MG63 (cell line): ENCODE data around the gene HOXB9. TPM values are rescaled to one million over a fixed set of nuclear protein-coding genes. Genes with fewer than 3 reads are reported as not detected.

Experiments used
- DNase-seq: peaks from one replicate; pipeline ENCODE4 v3.0.0-alpha.2; 2020
- H3K27me3 ChIP-seq: fragments of 250-450 bp; sonication (Bioruptor Pico); 2 replicates; pipeline ENCODE4 v1.5.1; 2020; ENCODE audit warnings: mild to moderate bottlenecking, moderate library complexity
- H3K36me3 ChIP-seq: fragments of 250-450 bp; sonication (Bioruptor Pico); 2 replicates; pipeline ENCODE4 v1.5.1; 2020; ENCODE audit warnings: mild to moderate bottlenecking, moderate library complexity
- H3K4me3 ChIP-seq: fragments of 250-450 bp; sonication (Bioruptor Pico); 2 replicates; pipeline ENCODE4 v1.5.1; 2020; ENCODE audit warnings: mild to moderate bottlenecking, moderate library complexity
- H3K9me3 ChIP-seq: fragments of 250-450 bp; sonication (Bioruptor Pico); 2 replicates; pipeline ENCODE4 v1.5.1; 2020; ENCODE audit warnings: mild to moderate bottlenecking, moderate library complexity
- total RNA-seq: library from RNA; depleted of rRNA; stranded (reverse); fragments of >200 nt; shearing (Covaris generic); gene quantifications from 2 replicates; pipeline ENCODE4 v1.2.3, GENCODE V29; 2014; ENCODE audit warnings: low replicate concordance

HOXB9 gene
- total RNA-seq, 1 experiment from 2014 or later = 21.0 TPM

DNA sequence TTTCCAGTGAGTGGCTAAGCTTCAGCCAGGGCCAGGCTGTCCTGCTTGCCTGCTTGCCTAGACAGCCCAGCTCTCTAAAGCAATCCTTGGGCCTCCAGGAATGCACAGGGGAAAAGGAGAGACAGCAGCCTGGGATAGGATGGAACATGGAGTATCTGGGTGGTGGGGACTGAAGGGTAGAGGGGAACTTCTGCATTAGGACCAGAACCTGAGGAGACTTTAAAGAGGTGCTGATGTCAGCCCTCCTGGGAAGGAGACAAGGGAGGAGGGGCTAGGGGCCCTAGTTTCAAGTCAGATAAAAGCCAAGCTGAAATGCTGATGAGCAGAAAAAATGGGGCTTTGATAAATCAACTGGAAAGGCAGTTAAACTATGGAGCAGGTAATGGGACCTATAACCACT is 17.1 kb downstream of the HOXB9 start:
- H3K36me3 ChIP-seq = no peaks in the 10 kb centered on the region
- no peaks in the 10 kb centered on the region for H3K27me3 ChIP-seq
- H3K4me3 ChIP-seq = no peak overlapping the region
- H3K9me3 ChIP-seq = no peaks in the 10 kb centered on the region
- DNase-seq = no peak

DNA sequence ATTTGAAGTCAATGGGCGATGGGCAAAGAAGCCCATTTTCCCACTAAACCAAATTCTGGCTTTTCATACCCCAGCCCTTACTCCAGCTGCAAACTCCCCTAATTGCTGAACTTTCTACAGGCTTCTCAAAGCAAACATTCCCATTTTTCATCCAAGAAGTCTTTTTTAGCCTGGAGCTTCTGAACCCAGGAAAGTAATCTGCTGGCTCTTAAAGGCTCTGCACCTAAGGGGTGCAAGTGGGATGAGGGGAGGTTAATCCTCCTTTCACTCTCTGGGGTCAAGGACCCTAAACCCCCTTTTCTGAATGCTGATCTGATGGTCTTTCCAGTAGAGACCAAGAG is 17.7 kb downstream of the HOXB9 start:
- H3K4me3 ChIP-seq = no peak overlapping the region
- no peaks in the 10 kb centered on the region for H3K27me3 ChIP-seq
- peaks cover 3% of the 10 kb centered on the region; the same call in 1 of the 2 replicates for H3K36me3 ChIP-seq
- DNase-seq = no peak
- H3K9me3 ChIP-seq = no peaks in the 10 kb centered on the region

DNA sequence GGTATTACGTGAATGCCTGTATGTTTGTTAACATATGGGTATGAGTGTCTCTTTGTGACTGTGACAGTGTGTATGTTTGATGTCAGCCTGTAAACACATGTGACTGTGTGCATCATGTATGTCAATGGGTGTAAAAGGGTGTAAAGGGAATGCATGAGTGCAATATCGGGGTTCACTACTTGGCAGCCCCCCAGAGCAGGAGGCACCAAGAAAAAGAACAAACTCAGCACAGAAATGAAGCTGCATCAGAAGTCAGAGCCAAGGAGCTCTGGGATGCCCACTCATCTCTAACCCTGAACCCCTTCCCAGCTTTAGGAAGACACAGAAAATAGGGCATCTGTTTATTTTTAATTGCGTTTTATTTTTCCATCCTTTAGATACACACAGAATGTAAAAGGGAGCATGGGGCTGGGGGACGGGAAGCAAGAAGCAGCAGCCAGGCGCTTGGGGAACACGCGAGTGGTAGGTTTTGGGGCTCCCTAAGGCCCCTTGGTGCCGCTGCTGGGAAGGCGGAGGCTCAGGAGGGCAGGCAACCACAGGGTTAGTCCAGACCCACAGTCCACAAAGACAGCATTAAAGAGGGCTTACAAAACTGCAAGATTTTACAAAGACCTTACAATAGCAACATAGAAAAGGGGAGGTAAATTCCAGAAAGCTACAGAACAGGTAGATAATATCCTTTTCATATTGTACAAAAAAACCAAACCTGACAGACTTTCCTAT is 19.1 kb downstream of the HOXB9 start:
- Histone ChIP-seq H3K9me3 (no peaks in the 10 kb centered on the region), H3K4me3 (no peak overlapping the region), H3K36me3 (peaks cover 7% of the 10 kb centered on the region), H3K27me3 (no peaks in the 10 kb centered on the region)
- DNase-seq = no peak

DNA sequence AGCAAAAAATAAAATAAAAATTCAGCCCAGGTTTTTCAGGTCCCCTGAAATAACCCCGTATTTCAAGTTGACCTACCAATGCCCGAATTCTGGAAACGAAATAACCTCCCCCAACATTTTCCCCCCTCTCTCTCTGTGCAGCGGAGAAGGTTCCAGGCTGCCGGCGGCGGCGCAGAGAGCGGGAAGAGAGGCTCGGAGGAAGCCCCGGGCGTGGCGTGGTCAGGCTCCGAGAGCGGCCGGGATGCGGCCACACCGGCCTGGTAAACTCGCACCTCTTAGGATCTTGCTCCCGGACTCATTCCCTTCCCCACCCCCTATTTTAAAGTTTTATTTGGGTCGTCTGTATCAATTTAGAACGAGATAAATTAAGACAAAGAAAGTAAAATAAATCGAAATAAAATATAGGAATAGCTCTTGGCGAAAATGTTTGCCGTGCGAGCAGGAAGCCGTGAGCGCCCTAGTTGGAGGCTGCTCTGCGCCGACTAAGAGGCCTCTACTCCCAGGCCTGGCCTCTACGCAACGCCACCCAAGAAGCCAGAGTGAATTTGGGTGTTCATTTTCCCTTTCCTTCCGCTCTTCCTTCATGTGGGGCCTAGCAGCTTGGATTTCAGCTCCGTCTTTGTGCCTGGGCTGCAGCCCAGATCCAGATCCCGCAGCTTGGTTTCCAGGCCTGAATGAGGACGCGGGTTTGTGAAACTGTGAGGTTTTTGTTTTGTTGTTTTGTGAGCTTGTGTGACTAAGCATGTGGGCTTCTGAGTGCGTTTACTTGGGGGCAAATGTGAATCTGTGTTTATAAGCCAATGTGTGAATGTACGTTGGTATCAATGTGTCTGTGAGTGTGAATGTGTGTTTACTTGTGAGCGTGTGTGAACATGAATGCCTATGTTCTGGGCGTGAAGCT is 19.9 kb downstream of the HOXB9 start:
- H3K27me3 ChIP-seq = no peaks in the 10 kb centered on the region
- no peak overlapping the region for H3K4me3 ChIP-seq
- H3K9me3 ChIP-seq = no peaks in the 10 kb centered on the region
- peaks cover 7% of the 10 kb centered on the region for H3K36me3 ChIP-seq
- no peak for DNase-seq

DNA sequence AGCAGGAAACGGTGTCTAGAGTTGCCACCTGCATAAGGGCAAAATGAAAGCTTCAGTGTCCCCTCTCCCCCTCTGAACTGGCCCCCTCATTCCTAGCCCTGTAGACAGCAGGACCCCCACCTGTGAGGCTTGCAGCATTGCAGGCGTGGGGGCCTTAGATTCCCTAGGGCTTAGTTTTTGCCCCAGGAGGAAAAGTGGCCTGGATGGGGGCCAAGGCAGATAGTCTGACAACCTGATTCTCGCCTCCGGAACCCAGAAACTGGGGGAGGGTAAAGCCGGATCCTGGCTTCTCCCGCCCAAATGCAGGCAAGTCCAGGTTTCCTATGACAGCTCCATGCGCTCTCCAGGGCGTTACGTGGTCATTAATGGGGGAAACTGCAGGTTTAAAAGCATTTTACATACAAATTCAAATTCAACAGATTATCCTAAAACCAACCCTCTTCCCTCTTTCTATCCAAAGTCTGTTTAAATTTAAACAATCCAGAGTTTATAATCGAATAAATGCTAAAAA is 20.7 kb downstream of the HOXB9 start:
- no peak for DNase-seq
- Histone ChIP-seq H3K4me3 (peak overlapping the region; percentile 79), H3K27me3 (no peaks in the 10 kb centered on the region), H3K36me3 (peaks cover 10% of the 10 kb centered on the region), H3K9me3 (no peaks in the 10 kb centered on the region)

DNA sequence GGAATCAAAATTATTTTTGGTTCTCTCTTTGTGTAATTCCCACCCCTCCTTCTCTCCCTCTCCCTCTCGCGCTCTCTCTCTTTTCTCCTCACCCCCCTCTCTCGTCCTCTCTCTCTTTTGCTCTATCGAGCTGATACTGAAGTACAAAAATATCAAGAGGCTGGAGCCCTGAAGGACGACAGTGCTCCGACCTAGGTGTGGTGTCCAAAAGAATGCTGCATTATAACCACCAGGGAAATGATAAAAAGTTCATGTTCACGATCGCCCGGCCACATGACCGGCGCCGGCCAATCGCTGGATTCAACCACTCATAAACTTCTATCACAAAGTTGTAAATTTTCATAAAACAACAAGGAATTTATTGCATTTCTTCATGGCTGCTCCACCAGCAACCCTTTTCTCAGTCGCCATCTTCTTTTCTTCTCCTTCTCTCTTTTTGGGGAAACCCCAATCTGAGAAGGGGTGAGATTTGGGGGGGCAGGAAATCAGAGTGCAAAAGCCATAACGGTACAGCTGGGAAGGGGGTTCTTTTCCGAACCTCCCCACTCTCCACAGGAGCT is 21.3 kb downstream of the HOXB9 start, which contains the start of gene HOXB6:
HOXB6 (minus strand) TSS at position 217 of the 560 bp plus-strand sequence. CDS start 6,836 bp downstream, outside the sequence.
- Histone ChIP-seq H3K27me3 (no peaks in the 10 kb centered on the region), H3K4me3 (peak within 1 kb of the TSS; percentile 79), H3K9me3 (no peaks in the 10 kb centered on the region), H3K36me3 (peaks cover 10% of the 10 kb centered on the region)
- peak; percentile 74 for DNase-seq

DNA sequence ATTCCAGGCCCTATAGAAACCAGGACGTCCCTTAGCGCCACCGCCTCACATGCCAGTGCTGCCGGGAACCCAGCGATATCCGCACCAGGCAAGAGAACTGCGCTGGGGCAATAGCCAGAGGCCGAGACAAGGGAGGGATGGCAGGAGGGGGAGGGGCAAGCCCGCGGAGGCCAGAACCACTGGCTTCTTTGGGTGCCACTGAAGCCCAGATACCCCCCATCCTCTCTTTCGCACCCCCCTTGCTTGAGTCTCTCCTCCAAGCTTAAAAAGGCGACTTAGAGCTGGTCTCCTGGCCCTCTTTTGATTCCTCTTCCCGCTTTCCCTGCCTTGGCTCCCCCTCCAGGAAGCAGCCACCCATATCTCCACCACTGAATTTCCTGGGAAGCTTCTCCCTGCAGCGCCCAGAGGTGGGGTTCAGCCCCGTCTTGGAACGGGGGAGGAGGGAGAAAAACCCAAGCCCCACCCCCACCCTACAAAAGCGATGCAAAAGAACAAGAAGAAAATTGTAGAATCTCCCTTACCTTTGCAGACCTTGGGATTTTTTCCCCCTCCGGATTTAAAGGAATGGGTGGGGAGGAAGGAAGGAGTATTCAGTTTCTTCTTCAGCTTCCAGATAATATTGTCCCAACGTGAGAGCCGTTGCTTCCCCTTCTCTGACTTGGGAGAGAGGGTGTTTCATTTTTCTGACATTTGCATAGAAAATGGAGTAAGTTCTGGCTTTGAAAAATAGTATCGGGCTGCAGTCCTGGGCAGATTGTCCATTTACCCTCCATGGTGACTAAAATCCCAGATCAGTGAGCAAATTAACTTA is 22.0 kb downstream of the HOXB9 start:
- H3K4me3 ChIP-seq = peak overlapping the region; percentile 79
- no peaks in the 10 kb centered on the region for H3K9me3 ChIP-seq
- peak; percentile 79 for DNase-seq
- H3K36me3 ChIP-seq = peaks cover 10% of the 10 kb centered on the region
- no peaks in the 10 kb centered on the region for H3K27me3 ChIP-seq

DNA sequence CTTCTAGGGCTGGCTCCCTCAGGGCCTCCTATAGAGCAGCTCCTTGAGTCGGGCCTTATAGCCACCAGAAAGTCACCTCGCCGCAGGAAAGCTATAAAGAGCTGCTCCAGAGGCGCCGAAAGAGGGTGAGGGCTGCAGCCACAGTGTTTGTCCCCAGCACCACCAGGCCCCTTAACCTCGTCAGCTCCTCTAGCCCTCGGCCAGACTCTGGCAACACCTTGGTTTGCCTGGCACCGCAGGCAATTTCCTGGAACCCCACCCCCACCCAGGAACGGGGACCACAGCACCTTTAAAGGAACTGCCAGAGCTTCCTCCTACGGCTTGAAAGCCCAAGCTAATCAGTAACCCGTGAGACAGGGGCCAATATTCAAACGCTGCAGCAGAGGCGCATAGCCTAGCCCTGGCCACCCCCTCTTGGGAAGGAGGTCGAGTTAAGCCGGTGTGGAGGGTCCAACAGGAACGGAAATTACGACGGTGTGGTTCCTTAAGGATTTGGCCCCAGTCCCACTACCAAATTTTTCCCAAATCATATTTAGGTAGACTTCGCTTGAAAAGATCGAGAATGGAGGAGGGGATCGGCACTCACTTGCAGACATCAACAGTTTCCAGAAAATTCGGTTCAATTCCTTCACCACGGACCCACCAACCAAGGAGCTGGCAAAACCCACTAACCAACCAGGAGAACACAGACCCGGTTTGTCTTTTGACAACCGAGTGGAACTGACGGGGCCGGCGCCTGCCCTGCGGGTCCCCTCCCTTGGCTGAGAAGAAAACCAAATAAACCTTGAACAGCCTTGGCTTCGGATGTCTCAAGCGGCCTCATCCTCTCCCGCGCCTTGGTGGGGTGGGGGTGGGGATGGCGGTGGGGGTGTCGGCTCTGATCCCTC is 24.4 kb downstream of the HOXB9 start:
- Histone ChIP-seq H3K4me3 (peak overlapping the region; percentile 79), H3K9me3 (no peaks in the 10 kb centered on the region), H3K27me3 (no peaks in the 10 kb centered on the region), H3K36me3 (peaks cover 13% of the 10 kb centered on the region)
- DNase-seq = no peak

DNA sequence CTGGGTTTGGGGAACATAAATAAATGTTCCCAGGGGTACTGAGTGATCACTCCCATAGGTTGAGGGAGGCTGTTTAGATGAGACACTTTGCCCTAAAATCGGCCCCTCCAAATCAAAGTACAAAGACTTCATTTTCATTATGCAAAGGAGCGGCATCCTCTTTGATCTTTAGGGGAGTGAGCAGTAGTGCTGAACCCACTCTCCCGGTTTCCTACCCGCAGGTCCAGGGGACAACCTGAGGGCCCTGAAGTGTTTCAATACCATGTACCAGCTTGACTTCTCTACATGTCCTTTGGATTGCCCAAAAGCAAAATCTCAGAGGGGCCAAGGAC is 25.0 kb downstream of the HOXB9 start:
- no peak for DNase-seq
- H3K36me3 ChIP-seq = peaks cover 19% of the 10 kb centered on the region
- no peak overlapping the region; the same call in 1 of the 2 replicates for H3K4me3 ChIP-seq
- no peaks in the 10 kb centered on the region for H3K27me3 ChIP-seq
- no peaks in the 10 kb centered on the region for H3K9me3 ChIP-seq

DNA sequence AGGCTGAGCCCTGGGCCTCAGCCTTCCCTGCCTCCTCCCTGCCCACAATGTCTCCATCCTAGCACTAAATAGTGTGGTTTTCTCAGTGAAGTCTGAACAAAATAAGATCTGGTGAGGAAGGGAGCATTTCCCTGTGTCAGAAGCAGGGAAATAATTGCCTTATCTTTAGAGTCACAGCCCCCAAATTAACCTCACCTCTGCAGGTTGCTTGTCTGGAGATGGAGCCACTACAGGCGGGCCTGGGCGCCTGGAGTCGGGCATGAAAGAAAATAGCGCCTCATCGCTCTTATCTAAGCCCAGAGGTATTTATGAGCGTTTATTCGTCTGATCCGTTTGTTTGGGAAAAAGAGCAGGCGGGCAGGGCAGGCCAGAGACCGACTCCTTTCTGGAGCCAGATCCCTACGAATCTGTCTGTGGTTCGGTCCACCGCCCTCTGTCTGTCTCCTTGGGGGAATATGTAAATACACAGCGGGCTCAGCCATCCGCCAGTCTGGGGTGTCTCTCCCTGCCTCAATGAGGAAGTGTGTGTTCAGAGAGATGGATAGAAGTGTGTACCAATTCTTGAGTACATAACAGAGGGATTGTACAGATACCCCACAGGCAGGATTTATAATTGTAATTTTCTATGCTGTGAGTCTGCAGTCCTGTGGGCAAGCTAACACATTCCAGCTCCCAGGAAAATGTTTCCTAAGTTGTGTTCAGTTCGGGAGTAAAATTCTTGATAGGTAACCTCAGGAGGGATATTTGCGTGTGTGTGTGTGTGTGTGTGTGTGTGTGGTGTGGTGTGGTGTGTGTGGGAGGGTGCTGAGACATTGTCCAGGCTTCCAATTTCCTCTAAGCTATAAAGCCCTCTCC is 25.7 kb downstream of the HOXB9 start:
- H3K27me3 ChIP-seq = no peaks in the 10 kb centered on the region
- no peaks in the 10 kb centered on the region for H3K9me3 ChIP-seq
- H3K4me3 ChIP-seq = no peak overlapping the region
- peaks cover 26% of the 10 kb centered on the region for H3K36me3 ChIP-seq
- no peak for DNase-seq

DNA sequence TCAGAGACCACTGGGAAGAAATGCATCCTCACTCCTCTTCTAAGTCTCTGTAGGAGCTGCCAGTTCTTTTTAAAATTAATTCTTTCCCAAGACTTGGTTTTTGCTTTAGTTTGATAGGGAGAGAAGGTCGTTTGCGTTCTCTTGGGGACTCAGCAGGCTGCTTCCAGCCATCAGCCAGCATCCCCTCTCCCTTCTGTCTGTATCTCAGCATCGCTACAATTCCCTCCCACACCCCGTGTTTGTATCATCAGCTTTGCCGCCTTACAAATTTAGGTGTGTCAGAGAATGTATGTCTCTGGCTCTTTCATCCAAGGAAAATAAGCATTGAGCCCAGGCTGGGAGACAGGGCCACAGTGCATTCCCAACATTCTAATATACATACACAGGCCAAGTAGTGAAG is 26.8 kb downstream of the HOXB9 start:
- Histone ChIP-seq H3K4me3 (no peak overlapping the region), H3K9me3 (no peaks in the 10 kb centered on the region), H3K36me3 (peaks cover 36% of the 10 kb centered on the region), H3K27me3 (no peaks in the 10 kb centered on the region)
- no peak for DNase-seq

DNA sequence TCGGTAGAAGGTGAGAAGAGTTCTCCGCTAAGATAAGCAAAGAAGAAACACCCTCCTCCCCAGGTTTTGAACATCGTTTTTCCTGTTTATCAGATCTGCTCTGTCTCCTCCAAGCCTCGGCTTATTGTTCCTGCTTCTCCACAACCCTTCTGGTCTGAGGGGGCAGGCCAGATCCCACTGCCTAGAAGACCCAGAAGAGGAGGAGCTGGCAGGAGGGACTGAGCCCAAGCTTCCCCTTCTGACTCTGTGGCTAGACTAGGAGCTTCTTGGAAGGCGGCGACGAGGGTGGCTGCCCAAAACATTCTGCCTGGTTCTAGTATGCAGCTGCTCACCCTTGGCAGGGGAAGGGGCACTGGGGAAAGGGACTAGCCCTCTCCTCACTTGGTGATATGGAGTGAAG is 27.4 kb downstream of the HOXB9 start:
- H3K36me3 ChIP-seq = peaks cover 39% of the 10 kb centered on the region
- peak overlapping the region; percentile 64 for H3K4me3 ChIP-seq
- H3K9me3 ChIP-seq = no peaks in the 10 kb centered on the region
- no peak for DNase-seq
- H3K27me3 ChIP-seq = no peaks in the 10 kb centered on the region

DNA sequence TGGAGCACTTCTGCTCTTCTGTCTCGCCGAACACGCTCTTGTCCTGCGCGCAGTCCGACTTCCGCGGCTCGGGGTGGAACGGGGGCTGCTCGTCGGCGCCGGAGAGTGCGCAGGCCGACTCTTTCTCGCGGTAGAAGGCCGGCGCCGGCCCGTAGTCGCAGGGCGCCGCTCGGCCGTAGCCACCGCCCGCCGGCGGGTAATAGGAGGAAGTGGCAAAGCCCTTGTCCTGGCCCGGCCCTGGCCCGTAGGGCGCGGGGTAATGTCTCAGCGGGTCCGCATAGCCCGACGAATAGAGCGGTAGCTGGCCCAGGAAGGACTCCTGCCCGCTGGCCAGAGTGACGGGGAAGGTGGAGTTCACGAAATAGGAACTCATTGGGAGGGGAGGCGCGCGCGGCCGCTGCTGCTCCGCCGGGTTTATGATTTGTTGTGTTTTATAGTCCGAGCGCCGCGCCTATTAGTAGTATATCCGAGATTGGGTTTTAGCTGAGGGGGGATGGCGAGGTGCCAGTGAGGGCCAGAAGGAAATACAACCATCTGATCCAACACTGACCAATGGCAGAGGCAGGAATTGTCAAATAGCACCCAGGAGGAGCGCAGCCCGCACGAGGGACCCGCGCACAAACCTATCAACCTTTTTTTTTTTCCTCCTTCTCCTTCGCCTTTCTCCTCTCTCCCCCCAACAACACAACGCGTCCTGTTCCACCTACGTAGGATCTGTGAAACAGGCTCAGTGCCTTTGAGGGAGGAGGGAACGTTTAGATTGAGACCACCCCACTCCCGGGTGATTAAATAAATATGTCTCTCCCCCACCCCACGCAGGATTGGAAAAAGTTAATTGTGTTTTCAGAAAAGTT is 28.2 kb downstream of the HOXB9 start:
- no peaks in the 10 kb centered on the region for H3K9me3 ChIP-seq
- H3K36me3 ChIP-seq = peaks cover 39% of the 10 kb centered on the region
- no peaks in the 10 kb centered on the region for H3K27me3 ChIP-seq
- peak overlapping the region; percentile 64 for H3K4me3 ChIP-seq
- DNase-seq = peak; percentile 88

DNA sequence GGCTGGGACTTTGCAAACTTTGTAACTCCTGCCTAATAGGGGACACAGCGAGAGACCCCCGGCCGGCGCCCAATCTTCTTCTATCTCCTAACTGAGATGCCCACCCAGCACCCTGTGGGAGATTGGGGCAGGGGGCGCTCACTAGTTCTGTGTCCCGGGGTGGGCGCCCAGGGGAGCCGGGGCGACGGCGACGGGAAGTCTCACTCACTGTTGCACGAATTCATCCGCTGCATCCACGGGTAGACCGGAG is 28.7 kb downstream of the HOXB9 start:
- H3K36me3 ChIP-seq = peaks cover 40% of the 10 kb centered on the region
- H3K4me3 ChIP-seq = peak overlapping the region; percentile 64
- H3K27me3 ChIP-seq = no peaks in the 10 kb centered on the region
- H3K9me3 ChIP-seq = no peaks in the 10 kb centered on the region
- no peak for DNase-seq
